Liver (tissue), 3 donors: ENCODE results near the gene CAMK1G.

ENCODE experiments used
- ATF3 ChIP-seq: IDR thresholded peaks from 2 replicates; pipeline ENCODE4 v1.6.1; 2016; ENCODE audit warnings: antibody characterized with exemption
- CTCF ChIP-seq: fragments of 150-350 bp; IDR thresholded peaks from 2 replicates; pipeline ENCODE4 v1.5.1; 2017; ENCODE audit warnings: improper control_type of control experiment, low read depth, low read length; ENCODE audit not compliant: missing input control
- EGR1 ChIP-seq, 2 donors: IDR thresholded peaks; 2 replicates each; pipeline ENCODE4 v1.6.1; 2016 to 2018; ENCODE audit warnings: antibody characterized with exemption in 2 of 2, low read depth in 2 of 2
- GABPA ChIP-seq, 2 donors: IDR thresholded peaks in 1 of 2; conservative IDR thresholded peaks in 1 of 2; 2 replicates each; pipeline ENCODE4 v1.6.1; 2016; ENCODE audit warnings: antibody characterized with exemption in 2 of 2, mild to moderate bottlenecking in 1 of 2, moderate library complexity in 1 of 2
- MAX ChIP-seq: IDR thresholded peaks from 2 replicates; pipeline ENCODE4 v1.6.1; 2016; ENCODE audit warnings: antibody characterized with exemption
- REST ChIP-seq: IDR thresholded peaks from 2 replicates; pipeline ENCODE4 v1.6.1; 2016; ENCODE audit warnings: antibody characterized with exemption, mild to moderate bottlenecking
- donor health status: healthy.
- donor health status: healthy.

GRCh38 chr1:209626346-209627026 is 43.0 kb downstream of the CAMK1G start:
- TF ChIP-seq EGR1 (IDR thresholded peaks at IDR 0.05; ENCODE audit: low read depth in 2 of 2) (no peak), MAX (no peak), CTCF (no peak), ATF3 (no peak), REST (no peak), GABPA (IDR thresholded peaks at IDR 0.05 in 1 of 2, conservative IDR thresholded peaks at IDR 0.05 in 1 of 2) (no peak)
